Measurements from ENCODE around the gene RNF14. TPM values are rescaled to one million over a fixed set of nuclear protein-coding genes. Genes with fewer than 3 reads are reported as not detected.

Gene RNF14
- total and polyA plus RNA-seq, 9 of the 15 experiments (the other 6 are each of a cell fraction or from before 2014, with no cell fraction given) = 36.3 to 140 (median 75.1) TPM

DNA sequence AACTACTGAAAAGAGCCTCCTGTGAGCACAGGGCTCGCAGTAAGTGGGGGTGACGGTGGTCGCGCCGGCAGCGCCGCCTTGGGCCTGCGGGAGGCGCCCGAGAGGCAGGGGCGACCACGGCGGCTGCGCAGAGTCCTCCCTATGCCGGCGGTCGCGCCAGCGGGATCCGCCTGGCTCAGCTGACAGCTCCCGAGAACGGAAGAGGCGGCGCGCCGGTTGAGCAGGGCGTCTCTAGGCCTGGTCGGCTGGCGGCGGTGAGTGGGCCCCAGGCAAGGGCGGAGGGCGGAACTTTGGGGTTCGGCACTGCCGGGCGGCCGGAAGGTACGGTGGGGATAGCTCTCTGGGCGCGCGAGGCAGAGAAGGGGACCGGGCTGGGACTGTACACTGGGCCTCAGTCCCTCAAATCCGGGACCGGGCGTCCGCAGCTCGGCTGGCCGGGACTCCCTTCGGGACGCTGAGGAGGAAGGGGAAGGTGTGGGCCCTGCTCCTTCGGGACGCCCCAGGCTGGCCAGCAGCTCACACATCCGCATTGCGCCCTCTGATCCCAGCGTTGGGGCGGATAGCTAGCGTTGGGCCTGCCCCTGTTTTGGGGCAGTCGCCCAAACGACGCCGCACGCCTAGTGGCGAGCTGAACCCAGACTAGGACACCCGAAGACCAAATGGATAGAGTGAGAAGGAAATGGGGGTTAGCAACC, at the start of gene RNF14 (continued):
- TF ChIP-seq ZNF431 (CRISPR knock-in tag; IDR thresholded peaks at IDR 0.05) (peak; percentile 18; the same call in 1 of the 2 replicates), HCFC1 (IDR thresholded peaks at IDR 0.05; ENCODE audit: low read depth, low read length) (peak; percentile 58), NCOR1 (IDR thresholded peaks at IDR 0.05) (0 out of 2 replicates have a peak, but pooled peaks have one; percentile 10), GATA2 (CRISPR knock-in tag; IDR thresholded peaks at IDR 0.05) (no peak), THRB (CRISPR knock-in tag; conservative IDR thresholded peaks at IDR 0.05) (peak; percentile 78), FOXP1 (CRISPR knock-in tag; IDR thresholded peaks at IDR 0.05) (peak; percentile 56; the same call in 1 of the 2 replicates), RBFOX2 (IDR thresholded peaks at IDR 0.05; ENCODE audit: low read depth, low read length) (peak; percentile 98), EP400 (IDR thresholded peaks at IDR 0.05) (peak; percentile 82), EWSR1 (IDR thresholded peaks at IDR 0.05; ENCODE audit: borderline replicate concordance, low read depth, partially characterized antibody) (no peak), PKNOX1 (IDR thresholded peaks at IDR 0.05) (peak; percentile 91), SIN3A (IDR thresholded peaks at IDR 0.05; ENCODE audit: borderline replicate concordance in 2 of 2, control insufficient read depth in 1 of 2, low read depth in 2 of 2, low read length in 2 of 2) (peak in 1 of 2 experiments; percentile 64; a peak in 2 of 4 replicates), NFE2L1 (tag; IDR thresholded peaks at IDR 0.05; ENCODE audit: borderline replicate concordance, low read depth) (no peak), MEF2A (IDR thresholded peaks at IDR 0.05; ENCODE audit: control insufficient read depth, low read depth, low read length) (no peak), DEAF1 (CRISPR knock-in tag; IDR thresholded peaks at IDR 0.05) (no peak), NCOA6 (IDR thresholded peaks at IDR 0.05) (no peak)
- TF ChIP-seq, protein P1, sequence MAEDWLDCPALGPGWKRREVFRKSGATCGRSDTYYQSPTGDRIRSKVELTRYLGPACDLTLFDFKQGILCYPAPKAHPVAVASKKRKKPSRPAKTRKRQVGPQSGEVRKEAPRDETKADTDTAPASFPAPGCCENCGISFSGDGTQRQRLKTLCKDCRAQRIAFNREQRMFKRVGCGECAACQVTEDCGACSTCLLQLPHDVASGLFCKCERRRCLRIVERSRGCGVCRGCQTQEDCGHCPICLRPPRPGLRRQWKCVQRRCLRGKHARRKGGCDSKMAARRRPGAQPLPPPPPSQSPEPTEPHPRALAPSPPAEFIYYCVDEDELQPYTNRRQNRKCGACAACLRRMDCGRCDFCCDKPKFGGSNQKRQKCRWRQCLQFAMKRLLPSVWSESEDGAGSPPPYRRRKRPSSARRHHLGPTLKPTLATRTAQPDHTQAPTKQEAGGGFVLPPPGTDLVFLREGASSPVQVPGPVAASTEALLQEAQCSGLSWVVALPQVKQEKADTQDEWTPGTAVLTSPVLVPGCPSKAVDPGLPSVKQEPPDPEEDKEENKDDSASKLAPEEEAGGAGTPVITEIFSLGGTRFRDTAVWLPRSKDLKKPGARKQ (CRISPR knock-in tag; IDR thresholded peaks at IDR 0.05) = no peak
- TF ChIP-seq, protein P2, sequence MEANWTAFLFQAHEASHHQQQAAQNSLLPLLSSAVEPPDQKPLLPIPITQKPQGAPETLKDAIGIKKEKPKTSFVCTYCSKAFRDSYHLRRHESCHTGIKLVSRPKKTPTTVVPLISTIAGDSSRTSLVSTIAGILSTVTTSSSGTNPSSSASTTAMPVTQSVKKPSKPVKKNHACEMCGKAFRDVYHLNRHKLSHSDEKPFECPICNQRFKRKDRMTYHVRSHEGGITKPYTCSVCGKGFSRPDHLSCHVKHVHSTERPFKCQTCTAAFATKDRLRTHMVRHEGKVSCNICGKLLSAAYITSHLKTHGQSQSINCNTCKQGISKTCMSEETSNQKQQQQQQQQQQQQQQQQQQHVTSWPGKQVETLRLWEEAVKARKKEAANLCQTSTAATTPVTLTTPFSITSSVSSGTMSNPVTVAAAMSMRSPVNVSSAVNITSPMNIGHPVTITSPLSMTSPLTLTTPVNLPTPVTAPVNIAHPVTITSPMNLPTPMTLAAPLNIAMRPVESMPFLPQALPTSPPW (CRISPR knock-in tag; IDR thresholded peaks at IDR 0.05) = peak; percentile 34; the same call in 1 of the 2 replicates

All from K562 (cell line).